Body of pancreas (tissue), 4 donors: ENCODE measurements around the gene CREB3.

ENCODE experiments used
- CTCF ChIP-seq, 7 experiments: fragments of 450-650 bp in 4 of 7; fragments of 200-600 bp in 3 of 7; sonication (generic) in 3 of 7; IDR thresholded peaks; one replicate each; pipeline ENCODE4 v1.5.1; 2016 to 2019; ENCODE audit warnings: antibody characterized with exemption in 7 of 7
- POLR2A ChIP-seq, 3 donors: fragments of 450-650 bp; IDR thresholded peaks; one replicate each; pipeline ENCODE4 v1.6.1; 2016; ENCODE audit warnings: antibody characterized with exemption in 3 of 3, mild to moderate bottlenecking in 2 of 3

DNA sequence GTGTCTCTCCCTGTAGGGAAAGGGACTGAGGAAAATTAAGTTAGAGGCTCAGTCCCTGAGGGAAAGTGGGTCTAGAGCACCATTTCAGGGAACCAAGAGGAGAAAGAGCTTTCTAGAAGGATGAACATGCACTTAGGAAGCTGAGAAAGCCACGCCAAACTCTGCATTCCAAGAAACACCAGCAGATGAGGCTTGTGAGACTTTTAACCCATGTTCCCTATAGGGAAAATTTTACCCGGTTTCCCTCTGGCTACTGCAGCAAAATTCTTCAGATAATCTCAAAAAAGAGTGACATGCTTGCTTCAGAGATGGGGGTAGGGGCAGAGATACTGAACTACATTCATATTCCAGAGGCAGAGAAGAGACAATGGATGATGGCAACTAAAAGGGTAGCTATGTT lies 9.0 kb upstream of the CREB3 start:
- TF ChIP-seq CTCF (IDR thresholded peaks at IDR 0.05) (no peak), POLR2A (IDR thresholded peaks at IDR 0.05) (no peak)
